Gastrocnemius medialis (tissue), 4 donors: Measurements from ENCODE around the gene ZBTB7B. TPM values are rescaled to one million over a fixed set of nuclear protein-coding genes. Genes with fewer than 3 reads are reported as not detected.

Experiments
- ATAC-seq, 2 donors: fragments of 150-250 bp; one replicate each; pipeline ENCODE4 v1.9.1; 2016
- DNase-seq, 2 donors: peaks; one replicate each; pipeline ENCODE4 v3.0.0-alpha.2; 2019
- H3K27ac ChIP-seq, 4 donors: fragments of 200-600 bp; sonication (generic); 1 replicate in 1 of 4; 2 replicates in 3 of 4; pipeline ENCODE4 v1.5.1; 2016 to 2018; ENCODE audit warnings: mild to moderate bottlenecking in 2 of 4, moderate library complexity in 1 of 4
- H3K27me3 ChIP-seq, 3 donors: fragments of 200-600 bp; sonication (generic) in 2 of 3; 1 replicate in 1 of 3; 2 replicates in 2 of 3; pipeline versions ENCODE4 v1.5.1 to v1.6.0; 2016 to 2019; ENCODE audit warnings: mild to moderate bottlenecking in 1 of 3, moderate library complexity in 1 of 3
- H3K36me3 ChIP-seq, 2 donors: fragments of 200-600 bp; sonication (generic) in 1 of 2; one replicate each; pipeline ENCODE4 v1.5.1; 2017 to 2018
- H3K4me1 ChIP-seq, 2 donors: fragments of 200-600 bp; sonication (generic) in 1 of 2; one replicate each; pipeline ENCODE4 v1.5.1; 2016 to 2017; ENCODE audit warnings: mild to moderate bottlenecking in 2 of 2
- H3K4me3 ChIP-seq, 4 donors: fragments of 200-600 bp; sonication (generic) in 3 of 4; 1 replicate in 1 of 4; 2 replicates in 3 of 4; pipeline ENCODE4 v1.5.1; 2016 to 2019; ENCODE audit warnings: mild to moderate bottlenecking in 2 of 4
- H3K9me3 ChIP-seq, 3 donors: fragments of 200-600 bp; sonication (generic) in 2 of 3; 1 replicate in 1 of 3; 2 replicates in 2 of 3; pipeline ENCODE4 v1.5.1; 2016 to 2019
- CTCF ChIP-seq, 5 experiments: fragments of 450-650 bp in 3 of 5; fragments of 200-600 bp in 2 of 5; sonication (generic) in 2 of 5; IDR thresholded peaks in 4 of 5; conservative IDR thresholded peaks in 1 of 5; 1 replicate in 4 of 5; 2 replicates in 1 of 5; pipeline ENCODE4 v1.5.1; 2016 to 2019; ENCODE audit warnings: antibody characterized with exemption in 5 of 5, mild to moderate bottlenecking in 3 of 5, moderate library complexity in 3 of 5
- POLR2A ChIP-seq, 2 donors: fragments of 450-650 bp; IDR thresholded peaks; one replicate each; pipeline ENCODE4 v1.6.1; 2017; ENCODE audit warnings: antibody characterized with exemption in 2 of 2, mild to moderate bottlenecking in 2 of 2, moderate library complexity in 2 of 2
- in situ Hi-C, 4 donors: fragments of 200-750 bp; cut with MboI; loops; one replicate each; pipeline versions ENCODE4 v1.15.0 to v1.8.0; 2017; ENCODE audit warnings: low sequenced_read_pairs in 4 of 4
- intact Hi-C: fragments of 100-400 bp; cut with DNase I; formaldehyde crosslinking; loops from one replicate; pipeline ENCODE4 v1.15.1; 2023; ENCODE audit warnings: low total_unique reads
- total RNA-seq, 4 donors: library from RNA; depleted of rRNA; stranded (reverse); fragments of >200 nt; gene quantifications; one replicate each; pipeline versions ENCODE4 v1.1.0 to v1.2.3, GENCODE V29; 2016

Gene ZBTB7B
- total RNA-seq, 4 donors from 2014 or later, result 61.3 to 100 (median 73.1) TPM

- intact Hi-C loops (loop anchor here (1.0 to 10.0 kb wide), 8 partner anchors 18 to 1494 kb away; partner anchors contain the start of genes CKS1B, FLAD1, PMVK and SLC50A1), in situ Hi-C loops (no loop called here)
- Histone ChIP-seq H3K27ac (peak overlapping the region; percentile 95 to 99 (median 98)), H3K36me3 (no peaks in the 10 kb centered on the region), H3K9me3 (no peaks in the 10 kb centered on the region), H3K4me1 (peaks cover 20 to 37% of the 10 kb centered on the region in 2 donors), H3K4me3 (peak overlapping the region; percentile 83 to 99 (median 94)), H3K27me3 (no peaks in the 10 kb centered on the region)
- DNase-seq (no peak), ATAC-seq (no peak)
- TF ChIP-seq CTCF (IDR thresholded peaks at IDR 0.05 in 4 of 5, conservative IDR thresholded peaks at IDR 0.05 in 1 of 5) (no peak), POLR2A (IDR thresholded peaks at IDR 0.05) (no peak)
Observed at GRCh38 chr1:155000411-155000725, 2.2 kb upstream of the ZBTB7B start.

DNA sequence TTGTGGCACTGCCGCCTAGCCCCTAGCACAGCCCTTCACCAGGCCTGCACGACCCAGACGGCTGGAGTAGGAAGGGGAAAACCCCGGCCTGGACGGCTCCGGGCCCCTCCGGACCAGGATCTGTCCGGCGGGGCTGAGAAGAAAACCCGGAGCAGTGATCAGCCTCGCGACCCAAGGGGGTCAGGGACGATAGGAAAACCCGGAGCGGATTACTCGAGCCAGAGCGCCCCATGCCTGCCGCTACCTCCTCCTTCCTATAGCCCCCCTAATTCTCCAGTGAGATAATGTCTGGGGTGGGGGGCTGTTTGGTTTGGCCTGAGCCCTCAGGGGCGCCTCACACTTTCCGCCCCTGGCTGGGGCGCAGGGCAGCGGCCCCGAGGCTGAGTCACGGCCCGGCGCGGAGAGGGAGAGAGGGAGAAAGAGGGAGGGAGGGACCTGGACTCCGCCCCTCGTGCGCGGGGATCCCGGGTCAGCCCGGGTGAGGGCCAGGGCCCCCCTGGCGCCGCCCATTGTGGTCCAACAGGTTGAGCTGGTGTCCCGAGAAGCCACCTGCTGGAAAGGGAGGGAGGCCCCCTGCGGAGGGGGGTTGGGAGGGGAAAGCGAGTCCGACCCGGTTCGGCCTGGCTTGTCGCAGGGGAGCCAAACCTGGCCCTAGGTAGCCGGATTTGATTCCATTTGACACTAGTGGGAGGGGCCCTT lies 1.7 kb upstream of the ZBTB7B start:
- Histone ChIP-seq H3K4me3 (peak overlapping the region; percentile 83 to 99 (median 94)), H3K27ac (peak overlapping the region; percentile 95 to 99 (median 98)), H3K9me3 (no peaks in the 10 kb centered on the region), H3K36me3 (no peaks in the 10 kb centered on the region), H3K4me1 (peaks cover 24 to 42% of the 10 kb centered on the region in 2 donors), H3K27me3 (no peaks in the 10 kb centered on the region)
- in situ Hi-C loops (no loop called here), intact Hi-C loops (loop anchor here (1.0 to 10.0 kb wide), 8 partner anchors 18 to 1494 kb away; partner anchors contain the start of genes CKS1B, FLAD1, PMVK and SLC50A1)
- peak; percentile 25 to 32 for ATAC-seq
- TF ChIP-seq CTCF (IDR thresholded peaks at IDR 0.05 in 4 of 5, conservative IDR thresholded peaks at IDR 0.05 in 1 of 5) (peak in 4 of 5 experiments; percentile 3 to 52 (median 36)), POLR2A (IDR thresholded peaks at IDR 0.05) (peak; percentile 90 to 92)
- peak; percentile 88 to 97 for DNase-seq

DNA sequence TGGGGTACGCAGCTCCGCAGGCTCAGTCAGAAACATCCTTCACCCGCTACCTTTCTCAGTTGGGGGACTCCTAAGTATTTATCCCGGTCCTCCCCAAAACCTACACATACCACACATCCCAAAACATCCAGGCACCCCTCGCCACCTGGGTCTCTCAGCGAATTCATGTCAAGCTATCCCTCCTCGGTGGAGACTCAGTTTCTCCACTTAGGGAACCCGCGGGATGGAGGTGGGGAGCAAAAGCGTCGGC lies 1.3 kb upstream of the ZBTB7B start:
- peaks cover 29 to 47% of the 10 kb centered on the region in 2 donors for H3K4me1 ChIP-seq
- no peaks in the 10 kb centered on the region for H3K36me3 ChIP-seq
- in situ Hi-C loops, result no loop called here
- intact Hi-C loops, result loop anchor here (2.0 to 10.0 kb wide), 7 partner anchors 19 to 1493 kb away; partner anchors contain the start of genes FLAD1, PMVK, SLC50A1 and UBE2Q1
- H3K9me3 ChIP-seq, result no peaks in the 10 kb centered on the region
- DNase-seq, result no peak
- ATAC-seq, result no peak
- H3K27me3 ChIP-seq, result no peaks in the 10 kb centered on the region
- H3K27ac ChIP-seq, result peak overlapping the region; percentile 95 to 99 (median 98)
- TF ChIP-seq POLR2A (IDR thresholded peaks at IDR 0.05) (no peak), CTCF (IDR thresholded peaks at IDR 0.05 in 4 of 5, conservative IDR thresholded peaks at IDR 0.05 in 1 of 5) (no peak)
- peak overlapping the region; percentile 83 to 99 (median 94) for H3K4me3 ChIP-seq

GRCh38 chr1:155001675-155002463 lies 733 bp upstream of the ZBTB7B start:
- Histone ChIP-seq H3K27me3 (no peaks in the 10 kb centered on the region), H3K9me3 (no peaks in the 10 kb centered on the region), H3K27ac (peak overlapping the region; percentile 95 to 99 (median 98)), H3K36me3 (no peaks in the 10 kb centered on the region), H3K4me1 (peaks cover 34 to 52% of the 10 kb centered on the region in 2 donors), H3K4me3 (peak overlapping the region; percentile 83 to 99 (median 94))
- peak; percentile 45 to 54 for ATAC-seq
- TF ChIP-seq CTCF (IDR thresholded peaks at IDR 0.05 in 4 of 5, conservative IDR thresholded peaks at IDR 0.05 in 1 of 5) (peak in 2 of 5 experiments; percentile 13 to 55), POLR2A (IDR thresholded peaks at IDR 0.05) (peak; percentile 90 to 92)
- peak; percentile 100 for DNase-seq
- intact Hi-C loops, result loop anchor here (1.0 to 10.0 kb wide), 8 partner anchors 15 to 1493 kb away; partner anchors contain the start of genes FLAD1, PMVK, SLC50A1 and UBE2Q1
- in situ Hi-C loops, result no loop called here
